Left hindlimb (tissue), 1 donor: Measurements from ENCODE around the gene NKD1.

Experiments used
- DNase-seq: peaks from one replicate; pipeline ENCODE4 v3.0.0-alpha.2; 2018

NKD1 gene

GRCh38 chr16:50602126-50602525 lies 53.9 kb downstream of the NKD1 start:
- DNase-seq = no peak

- no peak for DNase-seq
These were observed 54.5 kb downstream of the NKD1 start for GRCh38 chr16:50602531-50603205.

- peak; percentile 76 for DNase-seq
These were observed 55.2 kb downstream of the NKD1 start for GRCh38 chr16:50603206-50604064.

- DNase-seq = no peak
These were observed 55.8 kb downstream of the NKD1 start for GRCh38 chr16:50604065-50604418.

- DNase-seq = no peak
These were observed 56.4 kb downstream of the NKD1 start for GRCh38 chr16:50604610-50605009.

- DNase-seq = no peak
These were observed 57.7 kb downstream of the NKD1 start for GRCh38 chr16:50605733-50606430.

GRCh38 chr16:50606431-50607050 lies 58.3 kb downstream of the NKD1 start:
- no peak for DNase-seq

GRCh38 chr16:50607051-50607431 lies 58.8 kb downstream of the NKD1 start:
- DNase-seq = no peak

GRCh38 chr16:50607447-50607846 lies 59.3 kb downstream of the NKD1 start:
- DNase-seq = no peak

GRCh38 chr16:50607970-50608557 lies 59.9 kb downstream of the NKD1 start:
- no peak for DNase-seq

- DNase-seq = no peak
These were observed 60.9 kb downstream of the NKD1 start for GRCh38 chr16:50609049-50609448.

- DNase-seq = no peak
These were observed 61.3 kb downstream of the NKD1 start for GRCh38 chr16:50609471-50609870.

- DNase-seq = no peak
These were observed 62.4 kb downstream of the NKD1 start for GRCh38 chr16:50610331-50611262.

GRCh38 chr16:50611332-50611934 lies 63.2 kb downstream of the NKD1 start:
- no peak for DNase-seq

GRCh38 chr16:50611995-50612848 lies 64.0 kb downstream of the NKD1 start:
- no peak for DNase-seq

- no peak for DNase-seq
These were observed 64.6 kb downstream of the NKD1 start for GRCh38 chr16:50612849-50613198.

- peak; percentile 71 for DNase-seq
These were observed 65.2 kb downstream of the NKD1 start for GRCh38 chr16:50613281-50613963.

- no peak for DNase-seq
These were observed 65.8 kb downstream of the NKD1 start for GRCh38 chr16:50613964-50614474.

GRCh38 chr16:50614955-50615724 lies 66.9 kb downstream of the NKD1 start:
- no peak for DNase-seq
